ENCODE measurements around the gene MTCP1.

- TF ChIP-seq CTCF (conservative IDR thresholded peaks at IDR 0.05) (no peak), EZH2 (IDR thresholded peaks at IDR 0.05; ENCODE audit: low read depth) (no peak)
Measured at GRCh38 chrX:155113097-155113496, 42.2 kb upstream of the MTCP1 start.
